ENCODE measurements around the gene PPIL3. TPM values are rescaled to one million over a fixed set of nuclear protein-coding genes. Genes with fewer than 3 reads are reported as not detected.

PPIL3 gene
- total and polyA plus RNA-seq, 9 of the 15 experiments (the other 6 are each of a cell fraction or from before 2014, with no cell fraction given) = 22.4 to 66.2 (median 49.0) TPM

- TF ChIP-seq MYBL2 (IDR thresholded peaks at IDR 0.05; ENCODE audit: low read depth) = peak; percentile 73
- TF ChIP-seq MYBL2 (CRISPR knock-in tag; IDR thresholded peaks at IDR 0.05; ENCODE audit: borderline replicate concordance) = no peak
- TF ChIP-seq GABPA (tag; conservative IDR thresholded peaks at IDR 0.05; ENCODE audit: low read depth) = peak; percentile 100
- peak; percentile 82 for TF ChIP-seq TAF9B (IDR thresholded peaks at IDR 0.05; ENCODE audit: partially characterized antibody)
- no peak for TF ChIP-seq SIRT6 (IDR thresholded peaks at IDR 0.05; ENCODE audit: low read depth, low read length)
- no peak for TF ChIP-seq GATAD2A (IDR thresholded peaks at IDR 0.05)
- TF ChIP-seq ATF7 (IDR thresholded peaks at IDR 0.05) = peak; percentile 80
- peak in 1 of 2 experiments; percentile 85; a peak in 2 of 4 replicates for TF ChIP-seq BCLAF1 (IDR thresholded peaks at IDR 0.05; ENCODE audit: borderline replicate concordance in 1 of 2, control insufficient read depth in 1 of 2, low read depth in 2 of 2, low read length in 1 of 2)
- no peak for TF ChIP-seq ZNF140 (CRISPR knock-in tag; IDR thresholded peaks at IDR 0.05)
- TF ChIP-seq EGR1 (conservative IDR thresholded peaks at IDR 0.05) = peak; percentile 49
- no peak for TF ChIP-seq NR4A1 (CRISPR knock-in tag; IDR thresholded peaks at IDR 0.05)
- TF ChIP-seq NR4A1 (tag; IDR thresholded peaks at IDR 0.05) = no peak
- TF ChIP-seq CREB1 (IDR thresholded peaks at IDR 0.05) = peak; percentile 88
- peak; percentile 94 for TF ChIP-seq CREB1 (CRISPR knock-in tag; IDR thresholded peaks at IDR 0.05)
- 0 out of 2 replicates have a peak, but pooled peaks have one; percentile 3 for TF ChIP-seq TAL1 (IDR thresholded peaks at IDR 0.05)
- TF ChIP-seq CCNT2 (IDR thresholded peaks at IDR 0.05; ENCODE audit: borderline replicate concordance, extremely low read depth, insufficient read length, low read depth, low read length) = peak; percentile 56
- no peak; a peak in 1 of 4 replicates for TF ChIP-seq RAD21 (CRISPR knock-in tag; conservative IDR thresholded peaks at IDR 0.05 in 1 of 2, IDR thresholded peaks at IDR 0.05 in 1 of 2)
- TF ChIP-seq EHMT2 (IDR thresholded peaks at IDR 0.05) = peak; percentile 79; the same call in 1 of the 2 replicates
- TF ChIP-seq NFYB (IDR thresholded peaks at IDR 0.05; ENCODE audit: extremely low read depth, insufficient read length) = no peak
- no peak for TF ChIP-seq RAD51 (IDR thresholded peaks at IDR 0.05; ENCODE audit: borderline replicate concordance, low read depth)
- TF ChIP-seq ZFX (CRISPR knock-in tag; IDR thresholded peaks at IDR 0.05) = peak; percentile 62
- peak; percentile 66 for TF ChIP-seq XRCC5 (IDR thresholded peaks at IDR 0.05; ENCODE audit: low read depth, low read length)
- 0 out of 4 replicates have a peak, but pooled peaks of 1 of the 2 experiments have one; percentile 4 for TF ChIP-seq MLLT1 (IDR thresholded peaks at IDR 0.05)
- TF ChIP-seq ZNF696 (CRISPR knock-in tag; conservative IDR thresholded peaks at IDR 0.05) = no peak
- TF ChIP-seq POLR2A (conservative IDR thresholded peaks at IDR 0.05) = peak; percentile 90
These were observed at the start of gene PPIL3, which contains the start of gene NIF3L1 (continued) for GRCh38 chr2:200888704-200889625.
